Fibroblast of villous mesenchyme (primary cell): Measurements from ENCODE around the gene WNT8A. TPM values are rescaled to one million over a fixed set of nuclear protein-coding genes. Genes with fewer than 3 reads are reported as not detected.

ENCODE experiments used
- DNase-seq: peaks from one replicate; pipeline ENCODE4 v3.0.0-alpha.2; 2010; ENCODE audit warnings: low read depth
- H3K4me3 ChIP-seq: 2 replicates; pipeline ENCODE4 v1.5.1; 2011; ENCODE audit warnings: low read depth, mild to moderate bottlenecking, low read length
- small RNA-seq: library from RNA; depleted of rRNA; stranded (forward); fragments of <200 nt; gene quantifications from one replicate; pipeline ENCODE3, GENCODE V24; 2012
- total RNA-seq: library from RNA; depleted of rRNA; stranded (reverse); fragments of >200 nt; gene quantifications from 2 replicates; pipeline ENCODE4 v1.2.3, GENCODE V29; 2012
- TF ChIP-seq, protein P1 (sequence below): IDR thresholded peaks from 2 replicates; pipeline ENCODE4 v1.5.1; 2012; ENCODE audit warnings: low read depth, mild to moderate bottlenecking, low read length; ENCODE audit not compliant: insufficient read depth

WNT8A gene
- total RNA-seq, 1 donor, result not detected

DNA sequence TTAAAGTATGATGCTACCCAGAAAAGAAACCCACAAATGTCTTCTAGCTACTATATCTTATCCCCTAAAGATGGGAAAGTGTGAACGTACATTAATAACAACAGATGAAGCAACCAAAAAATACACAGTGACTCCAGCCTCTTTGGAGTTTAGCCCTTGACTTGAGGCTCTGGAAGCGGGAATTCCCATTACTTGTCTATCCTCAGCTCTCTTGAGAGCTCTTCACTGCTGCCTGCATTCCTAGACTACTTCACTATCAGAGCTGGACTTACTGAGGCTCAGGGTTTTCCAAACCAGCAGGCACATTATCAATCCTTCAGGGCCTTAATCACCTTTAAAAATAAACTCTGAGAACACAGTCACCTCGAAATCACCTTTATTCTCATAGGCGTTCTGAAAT, 56.4 kb downstream of the WNT8A start:
- TF ChIP-seq, protein P1, sequence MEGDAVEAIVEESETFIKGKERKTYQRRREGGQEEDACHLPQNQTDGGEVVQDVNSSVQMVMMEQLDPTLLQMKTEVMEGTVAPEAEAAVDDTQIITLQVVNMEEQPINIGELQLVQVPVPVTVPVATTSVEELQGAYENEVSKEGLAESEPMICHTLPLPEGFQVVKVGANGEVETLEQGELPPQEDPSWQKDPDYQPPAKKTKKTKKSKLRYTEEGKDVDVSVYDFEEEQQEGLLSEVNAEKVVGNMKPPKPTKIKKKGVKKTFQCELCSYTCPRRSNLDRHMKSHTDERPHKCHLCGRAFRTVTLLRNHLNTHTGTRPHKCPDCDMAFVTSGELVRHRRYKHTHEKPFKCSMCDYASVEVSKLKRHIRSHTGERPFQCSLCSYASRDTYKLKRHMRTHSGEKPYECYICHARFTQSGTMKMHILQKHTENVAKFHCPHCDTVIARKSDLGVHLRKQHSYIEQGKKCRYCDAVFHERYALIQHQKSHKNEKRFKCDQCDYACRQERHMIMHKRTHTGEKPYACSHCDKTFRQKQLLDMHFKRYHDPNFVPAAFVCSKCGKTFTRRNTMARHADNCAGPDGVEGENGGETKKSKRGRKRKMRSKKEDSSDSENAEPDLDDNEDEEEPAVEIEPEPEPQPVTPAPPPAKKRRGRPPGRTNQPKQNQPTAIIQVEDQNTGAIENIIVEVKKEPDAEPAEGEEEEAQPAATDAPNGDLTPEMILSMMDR, result no peak
- DNase-seq, result no peak
- no peak overlapping the region for H3K4me3 ChIP-seq

Small RNAs within 50 kb of the gene (small RNA-seq; reads per million reads assigned to genes)
- gene RNU6-1148P (not detected), gene RNU6-460P (not detected), gene RNU6-888P (not detected)

Other genes with a start within 250 kb of the WNT8A start
- gene MYOT, start 216.2 kb upstream of the WNT8A start, total RNA-seq, result not detected in 2 replicates
- gene PKD2L2, start 194.6 kb upstream of the WNT8A start, total RNA-seq, result not detected in 2 replicates
- 24.5 and 43.2 TPM in 2 replicates for gene FAM13B, start 51.0 kb upstream of the WNT8A start, total RNA-seq
- 1.3 and 2.2 TPM in 2 replicates for gene NME5, start 55.4 kb downstream of the WNT8A start, total RNA-seq
- gene BRD8, start 94.6 kb downstream of the WNT8A start, total RNA-seq, result 30.0 and 63.9 TPM in 2 replicates
- gene KIF20A, start 95.1 kb downstream of the WNT8A start, total RNA-seq, result 30.6 and 60.0 TPM in 2 replicates
- 25.4 and 40.2 TPM in 2 replicates for gene CDC23, start 129.3 kb downstream of the WNT8A start, total RNA-seq
- not detected in 2 replicates for gene GFRA3, start 190.6 kb downstream of the WNT8A start, total RNA-seq
- 4.8 and 6.9 TPM in 2 replicates for gene CDC25C, start 247.8 kb downstream of the WNT8A start, total RNA-seq